NCI-H446 (cell line): ENCODE results near the gene ATP8B3.

Experiments used
- DNase-seq, 2 experiments: peaks; one replicate each; lab custom pipeline; 2025; lab: John Stamatoyannopoulos, UW

The ATP8B3 gene

DNA sequence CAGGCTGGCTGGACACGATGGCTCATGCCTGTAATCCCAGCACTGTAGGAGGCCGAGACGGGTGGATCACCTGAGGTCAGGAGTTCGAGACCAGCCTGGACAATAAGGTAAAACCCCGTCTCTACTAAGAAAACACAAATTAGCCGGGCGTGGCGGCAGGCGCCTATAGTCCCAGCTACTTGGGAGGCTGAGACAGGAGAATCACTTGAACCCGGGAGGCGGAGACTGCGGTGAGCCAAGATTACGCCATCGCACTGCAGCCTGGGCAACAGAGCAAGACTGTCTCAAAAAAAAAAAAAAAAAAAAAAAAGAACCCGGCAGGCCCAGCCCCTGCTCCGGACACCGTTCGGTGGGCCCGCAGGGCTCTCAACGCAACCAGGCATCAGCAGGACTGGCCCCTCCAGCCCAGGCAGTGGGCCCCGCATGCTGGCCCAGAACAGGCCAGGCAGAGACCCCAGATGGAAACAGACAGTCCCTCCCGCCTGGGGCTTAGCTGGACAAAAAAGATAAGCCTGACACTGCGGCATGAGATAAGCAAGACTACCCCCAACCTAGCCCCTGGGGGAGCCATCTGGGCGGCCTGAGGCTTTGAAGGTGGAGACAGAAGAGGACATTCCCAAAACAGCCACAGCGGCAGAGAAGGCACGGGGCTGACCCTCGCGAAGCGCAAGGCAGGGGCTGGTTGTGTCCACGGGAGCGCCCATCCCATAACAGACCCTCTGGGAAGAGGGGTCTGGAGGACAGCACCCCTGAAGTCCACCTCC, 24.6 kb upstream of the ATP8B3 start:
- no peak for DNase-seq

DNA sequence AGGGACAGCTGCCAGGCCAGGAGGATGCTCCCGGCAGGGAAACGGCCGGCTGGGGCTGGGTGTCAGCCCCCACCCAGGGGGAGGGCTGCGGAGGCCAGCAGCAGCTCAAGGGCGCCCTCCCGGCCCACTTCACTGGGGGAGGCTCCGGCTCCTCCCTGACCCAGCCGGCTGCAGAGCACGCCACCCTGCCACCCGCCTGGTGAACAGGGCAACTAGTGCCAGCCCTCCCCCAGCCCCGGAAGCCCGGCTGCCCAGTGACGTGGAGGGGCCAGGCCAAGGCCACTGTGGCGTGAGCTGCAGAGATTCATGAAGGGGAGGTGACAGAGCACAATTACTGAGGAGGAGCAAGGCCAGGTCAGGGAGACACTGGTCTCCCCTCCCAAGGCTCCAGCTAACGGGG, 21.5 kb upstream of the ATP8B3 start:
- DNase-seq: no peak

DNA sequence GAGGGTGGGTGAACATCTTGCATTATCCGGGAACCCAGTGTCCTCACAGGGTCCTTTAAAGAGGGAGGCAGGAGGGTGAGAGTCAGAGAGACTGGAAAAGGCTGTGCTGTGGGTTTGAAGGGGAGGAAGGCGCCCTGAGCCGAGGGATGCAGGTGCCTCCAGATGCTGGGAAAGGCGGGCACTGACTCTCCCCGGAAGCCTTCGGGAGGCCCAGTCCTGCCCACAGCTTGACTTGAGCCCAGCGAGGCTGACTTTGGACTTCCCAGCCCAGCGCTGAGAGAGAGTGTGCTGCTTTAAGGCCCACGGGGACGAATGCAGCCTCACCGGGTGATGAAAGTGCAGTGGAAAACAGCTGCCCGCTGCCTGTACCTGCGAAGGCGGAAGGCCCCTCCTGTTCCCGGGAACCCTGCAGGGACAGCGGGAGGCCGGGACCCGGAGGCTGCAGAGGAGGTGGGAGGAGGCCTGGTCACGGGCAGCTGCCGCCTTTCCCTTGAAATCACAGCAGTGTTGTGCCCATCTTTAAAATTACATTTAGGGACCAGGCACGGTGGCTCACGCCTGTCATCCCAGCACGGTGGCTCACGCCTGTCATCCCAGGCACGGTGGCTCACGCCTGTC, 20.1 kb upstream of the ATP8B3 start:
- no peak for DNase-seq

GRCh38 chr19:1830978-1831377, 18.9 kb upstream of the ATP8B3 start:
- DNase-seq: no peak

- no peak for DNase-seq
These were observed 18.5 kb upstream of the ATP8B3 start for GRCh38 chr19:1830568-1830967.

- DNase-seq: no peak
These were observed 17.9 kb upstream of the ATP8B3 start for GRCh38 chr19:1829958-1830357.

DNA sequence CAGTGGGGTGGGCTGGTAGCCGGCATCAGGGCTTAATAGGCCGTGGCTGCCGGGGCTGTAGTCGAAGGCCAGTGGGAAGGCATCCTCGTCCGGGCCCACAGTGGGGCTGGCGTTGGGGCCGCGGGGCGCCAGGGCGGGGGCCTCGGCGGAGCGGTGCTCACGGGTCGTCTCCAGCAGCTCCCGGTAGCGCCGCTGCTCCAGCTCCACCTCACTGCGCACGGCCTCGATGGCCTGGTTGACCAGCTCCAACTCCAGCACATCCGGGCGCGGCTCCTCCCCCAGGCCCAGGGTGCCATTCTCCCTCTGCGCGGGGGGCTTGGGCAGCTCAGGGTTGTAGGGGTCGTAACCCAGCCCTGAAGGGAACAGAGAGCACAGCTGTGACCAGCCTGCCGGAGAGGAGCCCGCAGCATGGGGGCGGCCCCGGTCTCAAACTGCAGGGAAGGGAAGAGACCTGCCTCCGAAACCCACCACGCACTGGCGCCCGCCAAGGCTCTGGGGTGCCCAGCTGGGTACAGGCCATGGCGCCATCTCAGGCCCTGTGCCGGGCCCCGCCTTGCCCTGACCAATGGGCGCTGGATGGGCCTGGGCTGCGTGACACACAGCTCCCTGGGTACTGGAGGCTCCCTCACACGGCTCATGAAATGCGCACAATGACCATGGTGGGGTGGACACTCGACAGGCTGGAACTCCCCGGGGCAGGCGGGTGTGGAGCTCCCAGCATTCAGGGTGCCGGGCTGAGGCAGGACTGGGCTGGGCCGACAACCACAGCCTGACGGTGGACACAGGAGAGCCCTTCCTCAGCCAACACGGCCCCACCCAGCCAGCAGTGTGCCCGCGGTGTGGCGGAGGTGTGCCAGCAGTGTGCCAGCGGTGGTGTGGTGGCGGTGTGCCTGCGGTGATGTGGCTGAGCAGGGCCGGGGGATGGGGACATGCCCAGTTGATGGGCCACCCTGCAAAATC, 16.5 kb upstream of the ATP8B3 start:
- no peak for DNase-seq

GRCh38 chr19:1827566-1828278, 15.6 kb upstream of the ATP8B3 start:
- no peak for DNase-seq

DNA sequence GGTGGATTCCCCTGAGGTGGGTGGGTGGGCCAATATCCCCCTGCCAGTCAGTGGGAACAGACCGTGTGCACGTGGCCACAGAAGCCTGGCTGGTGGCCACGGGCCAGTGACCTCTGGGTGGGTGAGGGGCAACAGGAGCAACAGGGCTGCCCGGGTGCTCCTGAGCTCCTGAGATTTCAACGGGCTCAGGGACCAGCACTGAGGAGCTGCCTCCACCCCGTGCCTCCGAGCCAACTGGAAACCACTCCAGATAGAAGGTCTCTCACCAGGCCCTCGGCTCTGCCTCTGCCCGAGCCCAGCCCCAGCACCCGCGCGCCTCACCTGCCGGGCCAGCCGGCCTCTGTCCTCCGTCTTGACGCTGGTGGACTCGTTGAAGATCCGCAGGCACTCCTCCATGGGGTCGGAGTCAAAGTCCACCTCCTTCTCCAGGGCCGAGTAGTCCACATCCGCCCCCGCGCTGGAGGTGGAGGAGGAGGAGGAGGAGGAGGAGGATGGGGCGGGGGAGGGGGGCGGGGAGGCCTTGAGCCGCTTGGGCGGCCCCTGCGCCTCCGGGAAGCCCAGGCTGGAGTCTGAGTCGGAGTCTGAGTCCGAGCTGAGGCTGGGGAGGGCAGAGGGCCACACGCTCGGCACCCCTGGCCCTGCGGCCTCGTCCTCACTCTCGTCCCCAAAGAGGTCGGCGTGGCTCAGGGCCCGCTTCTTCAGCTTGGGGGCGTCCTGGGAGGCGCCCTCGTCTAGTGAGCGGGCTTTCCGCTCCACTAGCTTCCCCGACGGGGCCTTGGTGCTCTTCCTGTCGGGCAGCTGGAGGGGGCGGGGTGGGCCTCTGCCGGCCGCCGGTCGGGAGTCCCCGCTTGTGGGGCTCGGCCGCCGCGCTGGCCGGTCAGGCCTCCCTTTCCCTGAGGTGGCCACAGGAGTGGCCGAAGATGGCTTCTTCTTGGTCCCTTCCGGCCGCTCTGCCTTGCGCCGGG, 14.8 kb upstream of the ATP8B3 start:
- no peak for DNase-seq

DNA sequence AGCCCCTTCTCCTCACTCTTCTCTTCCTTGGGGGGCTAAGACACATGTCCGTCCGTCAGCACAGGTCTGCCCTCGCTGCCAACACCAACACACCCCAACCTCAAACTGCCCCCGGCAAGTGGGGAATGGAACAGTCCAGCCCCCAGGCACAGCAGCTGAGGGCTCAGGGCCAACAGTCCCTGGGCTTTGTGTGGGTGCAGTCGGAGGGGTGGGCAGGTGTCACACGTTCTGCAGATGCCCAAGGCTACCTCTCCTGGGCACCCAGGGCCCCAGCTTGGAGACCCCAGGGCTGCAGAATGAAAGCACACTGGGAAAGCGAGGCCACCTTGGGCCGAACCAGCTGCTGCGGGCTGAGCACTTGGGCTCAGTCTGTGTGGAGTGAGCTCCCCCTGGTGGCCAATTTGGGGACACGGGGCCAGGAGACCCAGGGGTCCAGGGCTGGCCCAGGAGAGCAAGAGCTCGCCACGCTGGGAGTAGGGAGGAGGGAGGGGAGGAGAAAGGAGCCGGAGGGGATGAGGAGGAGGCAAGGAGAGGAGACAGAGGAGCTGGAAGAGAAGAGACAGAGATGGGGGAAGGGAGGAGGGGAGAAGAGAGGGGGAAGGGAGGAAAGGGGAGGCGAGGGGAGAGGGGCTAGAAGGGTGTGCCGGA, 14.0 kb upstream of the ATP8B3 start:
- DNase-seq: peak; percentile 53 to 86

GRCh38 chr19:1824252-1824622, 12.2 kb upstream of the ATP8B3 start:
- DNase-seq: no peak

GRCh38 chr19:1823539-1824251, 11.6 kb upstream of the ATP8B3 start:
- no peak for DNase-seq

DNA sequence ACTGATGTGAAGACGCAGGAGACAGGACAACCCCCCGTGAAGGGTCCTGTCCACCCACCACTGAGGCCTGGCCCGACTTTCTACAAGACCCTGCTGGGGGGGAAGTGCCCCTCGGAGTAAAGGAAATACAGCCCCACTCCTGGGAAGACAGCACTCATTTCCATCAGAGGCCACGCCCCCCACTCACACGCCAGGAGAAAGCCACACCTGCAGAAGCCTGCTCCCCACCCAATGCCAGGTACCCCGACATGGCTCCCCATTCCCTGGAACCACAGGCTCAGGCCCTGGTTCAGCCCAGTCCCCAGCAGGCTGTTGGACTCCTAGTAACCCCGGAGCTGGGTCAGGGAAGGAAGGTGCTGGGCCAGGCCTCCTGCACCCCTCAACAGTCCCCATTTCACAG, 10.9 kb upstream of the ATP8B3 start:
- no peak for DNase-seq

- DNase-seq: peak; percentile 38 to 93
These were observed 10.1 kb upstream of the ATP8B3 start for GRCh38 chr19:1822210-1822609.

DNA sequence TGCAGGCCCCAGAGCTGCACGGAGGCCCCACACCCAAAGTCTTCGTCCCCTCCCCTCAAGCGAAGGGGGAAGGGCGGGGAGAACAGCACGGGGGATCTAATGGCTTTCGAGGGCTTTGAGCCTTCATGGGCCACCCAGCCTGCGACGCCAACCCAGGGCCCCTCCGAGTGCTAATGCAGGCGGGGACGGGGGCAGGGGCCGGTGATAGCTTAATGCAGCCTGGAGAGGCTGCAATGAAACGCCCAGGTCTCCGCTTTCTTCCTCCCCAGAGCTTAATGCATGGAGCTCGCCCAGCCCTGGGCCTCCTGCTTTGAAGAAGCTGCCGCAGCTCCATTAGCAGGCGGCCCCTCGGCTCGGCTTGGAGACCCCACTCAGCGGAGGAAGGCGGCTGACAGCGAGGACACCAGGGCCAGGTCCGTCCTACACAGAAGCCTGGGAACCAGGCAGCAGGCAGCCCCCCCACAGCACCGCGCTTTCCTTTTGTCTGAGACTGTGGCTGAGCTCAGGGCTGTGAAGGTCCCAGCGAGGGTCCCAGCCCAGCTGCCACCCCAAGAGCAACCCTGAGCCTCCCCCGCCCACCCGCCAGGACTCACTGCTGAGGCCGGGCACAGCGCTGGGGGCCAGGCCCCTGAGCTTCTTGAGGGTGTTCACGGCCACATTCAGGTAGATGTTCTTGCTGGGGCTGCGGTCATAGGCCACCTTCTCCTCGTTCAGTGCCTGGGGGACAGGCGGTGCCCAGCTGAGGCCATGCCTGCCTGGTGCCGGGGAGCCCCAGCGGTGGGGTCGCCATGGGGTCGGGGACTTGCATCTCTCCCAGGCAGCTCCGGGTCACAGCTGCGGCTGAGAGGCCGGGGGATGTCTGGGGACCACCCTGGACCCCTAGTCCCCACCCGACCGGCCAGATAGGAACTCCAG, 7.5 kb upstream of the ATP8B3 start:
- no peak for DNase-seq

DNA sequence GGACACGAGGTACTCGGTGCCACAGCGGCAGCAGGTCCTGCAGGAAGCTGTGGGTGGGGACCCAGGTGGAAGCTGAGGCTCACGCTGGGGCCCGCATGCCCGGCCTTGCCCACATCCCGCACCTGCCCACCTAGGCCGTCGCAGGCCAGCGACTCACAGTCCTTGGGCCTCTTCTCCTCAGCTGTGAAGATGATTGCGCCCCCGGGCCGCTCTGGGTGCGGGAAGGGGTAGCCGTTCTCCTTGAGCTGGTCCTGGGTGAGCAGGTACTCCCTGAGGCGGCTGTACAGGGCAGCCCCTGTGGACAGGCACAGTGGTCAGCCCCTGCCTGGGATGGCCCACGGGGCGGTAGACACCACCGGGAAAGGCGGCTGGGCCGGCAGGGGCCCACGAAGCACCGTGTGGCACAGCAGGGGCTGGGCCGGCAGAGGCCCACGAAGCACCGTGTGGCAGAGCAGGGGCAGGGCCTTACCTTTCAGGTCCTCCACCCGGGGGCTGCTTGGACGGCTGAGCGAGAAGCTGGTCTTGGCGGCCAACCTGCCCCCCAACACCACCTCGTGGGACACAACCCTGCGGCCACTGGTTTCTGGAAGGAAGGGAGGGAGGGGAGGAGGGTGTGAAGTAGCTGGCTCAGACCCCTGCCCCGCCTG, 6.6 kb upstream of the ATP8B3 start:
- no peak for DNase-seq

GRCh38 chr19:1817553-1818179, 5.6 kb upstream of the ATP8B3 start:
- DNase-seq: no peak
